SK-N-MC (cell line): ENCODE data around the gene SLC38A10.

Experiments used
- FOXP2 ChIP-seq: optimal IDR thresholded peaks from 2 replicates; pipeline ENCODE3; 2011; ENCODE audit warnings: mild to moderate bottlenecking, moderate library complexity; ENCODE audit not compliant: insufficient read depth; ENCODE audit errors: extremely low read length, control extremely low read depth
- POLR2AphosphoS5 ChIP-seq: IDR thresholded peaks from 2 replicates; pipeline ENCODE4 v1.6.1; 2012; ENCODE audit warnings: mild to moderate bottlenecking, low read depth, low read length, borderline replicate concordance

- TF ChIP-seq POLR2AphosphoS5 (no peak), FOXP2 (no peak)
Observed at GRCh38 chr17:81198826-81199481, 96.2 kb downstream of the SLC38A10 start.
